Kasumi-1 (cell line): ENCODE measurements around the gene SNTG2.

Experiments
- DNase-seq, 2 experiments: peaks; one replicate each; lab custom pipeline; 2025; lab: John Stamatoyannopoulos, UW

The SNTG2 gene

DNA sequence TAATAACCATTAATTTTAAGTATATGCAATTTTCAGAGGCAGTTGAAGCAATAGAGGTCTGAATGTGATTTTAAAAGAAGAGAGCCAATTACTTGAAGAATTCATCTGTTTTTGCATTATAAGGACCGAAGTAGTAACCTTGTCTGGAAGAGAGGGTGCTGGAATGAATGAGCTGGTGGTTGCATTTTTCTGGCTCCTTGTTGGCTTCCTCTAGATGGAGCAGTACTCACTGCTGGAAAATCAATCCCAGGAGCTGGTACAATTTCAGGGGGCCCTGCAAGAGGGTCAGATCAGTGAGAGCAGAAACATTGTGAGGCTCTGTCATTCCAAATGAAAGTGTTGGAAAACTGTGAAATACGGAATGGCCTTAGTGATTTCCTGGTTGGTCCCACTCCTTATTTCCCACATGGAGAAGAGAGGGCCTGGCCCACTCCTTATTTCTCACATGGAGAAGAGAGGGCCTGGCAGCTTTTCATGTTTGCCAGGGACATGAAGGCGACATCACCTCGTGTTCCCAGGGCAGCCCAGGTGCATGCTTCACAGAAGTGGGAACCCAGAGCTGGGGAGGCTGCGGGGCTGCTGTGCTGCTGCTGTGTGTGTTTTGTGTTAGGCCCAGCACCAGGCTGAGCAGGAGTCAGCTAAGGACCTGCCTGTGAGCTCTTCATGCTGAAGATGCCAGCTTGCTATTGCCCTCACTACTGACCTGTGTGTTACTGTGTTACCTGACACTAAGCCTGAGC, 197.4 kb downstream of the SNTG2 start:
- no peak for DNase-seq

GRCh38 chr2:1150724-1151511, 200.3 kb downstream of the SNTG2 start:
- DNase-seq: no peak

DNA sequence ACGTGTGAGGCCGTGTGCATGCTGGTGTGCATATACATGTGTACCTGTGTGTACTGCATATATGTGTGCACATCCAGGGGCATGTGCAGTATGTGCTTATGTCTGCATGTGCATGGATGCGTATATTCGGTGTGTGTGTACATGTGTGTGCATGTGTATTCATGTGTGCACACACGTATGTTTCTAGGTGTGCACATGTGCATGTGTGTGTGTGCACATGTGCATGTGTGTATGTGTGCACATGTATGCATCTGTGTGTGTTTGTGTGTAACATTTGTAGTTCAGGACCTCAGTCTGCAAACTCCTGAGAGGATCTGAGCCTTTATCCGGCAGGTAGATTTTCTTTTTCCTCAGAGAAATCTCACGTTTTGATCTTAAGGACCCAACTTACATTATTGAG, 201.7 kb downstream of the SNTG2 start:
- no peak for DNase-seq

DNA sequence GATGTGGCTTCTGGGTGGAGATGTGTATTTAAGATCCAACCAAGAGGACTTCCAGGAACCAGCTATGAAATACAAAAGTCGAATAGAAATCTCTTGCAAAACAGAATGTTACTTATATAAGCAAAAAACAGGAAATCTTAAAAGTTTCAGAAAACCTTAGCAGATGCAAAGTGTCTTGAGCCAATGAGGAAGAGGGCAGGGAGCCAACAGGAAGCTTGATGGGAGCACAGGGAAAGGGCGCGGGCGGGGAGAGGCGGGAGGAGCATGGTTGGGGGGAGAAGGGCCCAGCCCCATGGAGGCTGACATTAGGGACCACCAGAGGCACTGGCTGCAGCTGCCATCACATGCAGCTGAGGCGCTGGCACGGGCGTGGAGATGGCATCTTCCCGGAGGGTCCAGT, 203.3 kb downstream of the SNTG2 start:
- no peak for DNase-seq

DNA sequence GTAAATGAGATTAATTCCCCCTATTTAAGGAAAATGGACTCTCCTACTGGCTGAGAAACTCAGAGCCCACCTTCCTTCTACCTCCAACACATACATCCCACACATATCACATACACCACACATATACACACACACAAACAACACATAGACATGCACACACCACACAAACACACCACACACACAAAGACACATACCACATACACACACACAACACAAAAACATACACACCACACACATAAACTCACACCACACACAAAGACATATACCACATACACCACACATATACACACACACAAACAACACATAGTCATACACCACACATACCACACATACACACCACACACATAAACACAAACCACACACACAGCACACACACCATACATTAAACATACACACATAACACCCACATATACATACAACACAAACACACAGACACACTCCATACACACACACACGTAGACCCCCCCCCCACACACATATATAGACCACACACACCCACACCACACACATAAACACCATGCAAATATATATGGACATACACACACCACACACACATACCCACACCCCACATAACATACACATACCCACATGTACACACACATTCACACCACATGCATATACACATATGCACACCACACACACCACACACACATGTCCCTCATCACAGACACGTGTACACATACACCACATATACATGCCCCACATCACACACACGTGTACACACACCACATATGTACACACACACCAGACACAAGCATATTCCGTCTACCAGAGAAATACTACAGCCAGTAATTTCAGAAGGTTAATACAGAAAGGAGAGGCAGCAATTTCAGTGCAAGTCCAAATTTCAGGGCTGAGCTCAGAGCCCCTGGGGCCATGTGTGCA, 204.3 kb downstream of the SNTG2 start:
- no peak for DNase-seq

DNA sequence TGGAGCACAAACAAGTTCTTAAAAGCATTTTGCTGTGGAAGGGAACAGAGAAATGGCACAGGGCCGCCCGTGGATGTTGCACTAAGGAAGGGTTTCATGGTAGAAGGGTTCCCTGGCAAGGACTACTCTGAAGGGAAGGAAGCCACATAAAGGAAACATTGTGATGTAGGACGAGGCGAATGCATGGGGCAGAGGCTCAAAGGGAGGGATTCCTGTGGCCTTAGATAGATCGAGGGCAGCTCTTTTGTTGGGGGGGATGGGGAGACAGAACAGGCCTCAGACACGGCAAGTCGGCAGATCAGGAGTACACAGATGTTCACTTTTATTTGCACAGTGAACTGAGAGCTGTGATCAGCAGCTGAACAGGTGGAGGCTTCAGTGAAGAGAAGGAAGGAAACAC, 205.4 kb downstream of the SNTG2 start:
- DNase-seq: no peak

GRCh38 chr2:1156531-1156930, 205.9 kb downstream of the SNTG2 start:
- DNase-seq: no peak

- no peak for DNase-seq
Observed at GRCh38 chr2:1157107-1157506, 206.5 kb downstream of the SNTG2 start.

DNA sequence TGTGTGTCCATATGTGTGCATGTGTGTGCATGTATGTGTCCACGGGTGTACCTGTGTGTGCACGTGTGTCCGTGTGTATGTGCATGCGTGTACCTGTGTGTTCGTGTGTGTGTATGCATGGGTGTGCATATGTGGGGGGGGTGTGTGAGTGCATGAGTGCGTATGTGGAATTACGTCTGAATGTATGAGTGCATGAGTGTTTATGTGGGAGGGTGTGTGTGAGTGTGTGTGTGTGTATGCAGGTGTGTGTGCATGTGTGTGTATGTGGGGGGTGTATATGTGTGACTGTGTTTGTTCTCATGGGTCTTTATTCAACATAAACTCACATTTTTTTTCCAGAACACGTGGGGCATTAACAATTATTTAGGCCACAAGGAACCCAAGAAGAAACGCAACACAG, 208.4 kb downstream of the SNTG2 start:
- DNase-seq: no peak

DNA sequence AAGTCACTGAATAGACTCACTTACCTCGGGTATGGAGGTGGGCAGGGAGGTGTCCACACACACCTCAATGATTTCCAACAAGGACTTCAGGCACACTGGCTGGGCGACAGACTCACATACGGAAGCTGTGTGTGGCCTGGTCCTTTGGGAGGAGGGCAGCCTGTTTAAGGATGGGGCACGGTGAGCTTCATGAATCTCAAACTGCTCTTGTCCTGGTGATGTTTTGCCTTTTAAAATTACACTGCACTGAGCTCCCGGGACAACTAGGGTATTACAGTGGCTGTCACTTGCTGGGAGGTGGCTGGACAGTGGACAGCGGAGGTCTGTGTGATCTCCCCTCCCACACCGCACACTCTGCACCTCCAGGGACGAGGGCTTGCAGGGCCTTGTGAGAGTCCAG, 211.6 kb downstream of the SNTG2 start:
- no peak for DNase-seq

- peak; percentile 76 to 89 for DNase-seq
Observed at GRCh38 chr2:1162768-1163584, 212.3 kb downstream of the SNTG2 start.

DNA sequence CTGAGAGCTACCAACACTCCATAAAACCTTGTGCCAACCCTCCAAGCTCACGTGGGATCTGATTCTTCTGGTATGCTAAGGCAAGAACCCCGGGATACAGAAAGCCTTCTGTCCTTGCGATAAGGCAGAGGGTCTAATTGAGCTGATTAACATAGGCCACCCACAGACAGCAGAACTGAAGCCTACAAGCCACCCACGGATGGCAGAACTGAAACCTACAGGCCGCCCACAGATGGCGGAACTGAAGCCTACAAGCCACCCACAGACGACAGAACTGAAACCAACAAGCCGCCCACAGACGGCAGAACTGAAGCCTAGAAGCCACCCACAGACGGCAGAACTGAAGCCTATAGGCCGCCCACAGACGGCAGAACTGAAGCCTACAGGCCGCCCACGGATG, 216.3 kb downstream of the SNTG2 start:
- no peak for DNase-seq

GRCh38 chr2:1168846-1169245, 218.2 kb downstream of the SNTG2 start:
- no peak for DNase-seq

- no peak for DNase-seq
Observed at GRCh38 chr2:1169291-1169949, 218.8 kb downstream of the SNTG2 start.

DNA sequence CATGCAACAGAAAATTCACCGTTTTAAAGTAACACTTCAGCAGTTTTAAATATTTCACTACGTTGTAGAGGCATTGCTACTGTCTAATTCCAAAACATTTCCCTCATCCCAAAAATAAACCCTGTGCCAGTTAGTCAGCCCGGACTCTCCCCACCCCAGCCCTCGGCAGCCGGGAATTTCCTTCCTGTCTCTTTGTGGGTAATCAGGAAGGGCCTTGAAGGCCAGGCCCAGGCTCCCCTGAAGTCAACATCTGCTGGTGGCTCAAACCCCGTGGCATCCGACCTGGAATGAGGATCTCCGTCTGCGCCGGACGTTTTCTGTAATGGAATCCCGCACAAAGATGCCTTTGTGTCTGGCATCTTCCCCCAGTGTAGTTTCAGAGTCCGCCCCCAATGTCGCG, 219.6 kb downstream of the SNTG2 start:
- DNase-seq: no peak

DNA sequence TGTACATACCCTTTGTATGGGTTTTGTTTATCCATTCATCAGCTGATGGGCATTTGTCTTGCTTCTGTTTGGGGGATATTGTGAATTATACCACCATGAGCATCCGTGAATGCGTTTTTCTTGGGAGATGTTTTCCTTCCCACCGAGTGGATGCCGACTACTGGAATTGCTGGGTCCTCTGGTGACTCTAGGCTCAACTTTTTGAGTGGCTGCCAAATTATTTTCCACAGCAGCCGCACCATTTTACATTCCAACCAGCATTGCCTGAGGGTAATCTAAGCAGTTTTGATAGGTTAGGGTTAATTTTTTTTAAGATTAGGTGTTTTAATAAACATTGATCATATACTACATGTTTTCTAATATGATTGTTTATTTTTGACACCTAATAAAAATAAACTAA, 220.1 kb downstream of the SNTG2 start:
- no peak for DNase-seq

DNA sequence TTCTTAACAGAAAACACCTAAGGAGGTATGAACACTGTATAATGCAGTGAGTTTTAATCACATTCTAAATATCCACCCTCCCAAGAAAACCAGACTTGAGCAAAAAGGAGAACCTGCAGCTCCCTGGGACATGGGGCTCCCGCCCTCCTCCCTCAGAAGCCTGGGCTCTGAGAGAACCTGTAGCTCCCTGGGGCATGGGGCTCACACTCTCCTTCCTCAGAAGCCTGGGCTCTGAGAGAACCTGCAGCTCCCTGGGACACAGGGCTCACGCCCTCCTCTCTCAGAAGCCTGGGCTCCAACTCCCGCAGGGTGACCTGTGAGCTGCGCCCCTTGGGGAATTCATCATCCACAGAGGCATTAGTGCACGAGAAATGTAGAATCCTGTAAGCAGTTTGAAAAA, 222.9 kb downstream of the SNTG2 start:
- DNase-seq: no peak

GRCh38 chr2:1181893-1182292, 231.2 kb downstream of the SNTG2 start:
- no peak for DNase-seq

DNA sequence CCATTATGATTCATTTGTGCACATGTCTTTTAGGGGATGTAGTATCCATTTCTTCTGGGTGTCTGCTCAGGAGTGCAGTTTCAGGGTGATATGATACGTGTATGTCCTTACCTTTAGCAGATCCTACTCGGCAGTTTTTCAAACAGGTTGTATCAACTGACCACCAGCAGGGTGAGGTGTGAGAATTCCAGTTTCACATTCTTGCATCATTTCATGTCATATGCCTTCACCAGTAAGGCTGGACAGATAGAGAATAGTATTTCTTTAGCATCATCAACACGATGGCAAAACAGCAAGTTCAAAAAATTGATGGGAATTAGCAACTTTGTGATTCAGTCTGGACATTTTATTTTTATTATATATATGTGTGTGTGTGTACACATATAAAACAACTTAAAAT, 232.7 kb downstream of the SNTG2 start:
- no peak for DNase-seq

DNA sequence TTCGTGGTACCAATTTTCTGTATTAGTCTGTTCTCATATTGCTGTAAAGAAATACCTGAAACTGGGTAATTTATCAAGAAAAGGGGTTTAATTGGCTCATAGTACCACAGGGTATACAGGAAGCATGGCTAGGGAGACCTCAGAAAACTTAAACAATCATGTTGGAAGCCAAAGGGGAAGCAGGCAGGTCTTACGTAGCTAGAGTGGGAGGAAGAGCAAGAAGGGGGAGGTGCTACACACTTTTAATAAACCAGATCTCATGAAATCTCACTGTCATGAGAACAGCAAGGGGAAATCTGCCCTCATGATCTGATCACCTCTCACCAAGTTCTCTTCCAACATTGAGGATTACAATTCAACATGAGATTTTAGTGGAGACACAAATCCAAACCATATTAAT, 235.8 kb downstream of the SNTG2 start:
- no peak for DNase-seq

- DNase-seq: no peak
Observed at GRCh38 chr2:1187189-1187588, 236.5 kb downstream of the SNTG2 start.
